ENCODE data around the gene LRP5.
"Not testable (repeated sequence)": the region's sequence is repeated elsewhere in the genome, so short reads cannot be mapped to it uniquely, and the experiment has no call there.

The LRP5 gene

GRCh38 chr11:68297494-68297811 lies 14.9 kb upstream of the LRP5 start:
- Histone ChIP-seq H3K27me3 (peaks cover 14% of the 10 kb centered on the region), H3K27ac (no peak overlapping the region), H3K4me3 (ENCODE audit: low read depth in 1 of 2, low read length in 1 of 2) (no peak overlapping the region), H3K9me3 (no peaks in the 10 kb centered on the region), H3K36me3 (no peaks in the 10 kb centered on the region), H3K4me1 (ENCODE audit: control insufficient read depth in 1 of 2, insufficient read depth in 1 of 2, low read depth in 1 of 2, low read length in 1 of 2) (peaks cover 0 to 5% of the 10 kb centered on the region in 2 experiments)
- no peak for TF ChIP-seq CTCF (IDR thresholded peaks at IDR 0.05)

GRCh38 chr11:68297812-68298658 lies 14.4 kb upstream of the LRP5 start:
- TF ChIP-seq CTCF (IDR thresholded peaks at IDR 0.05): peak; percentile 97
- H3K9me3 ChIP-seq: no peaks in the 10 kb centered on the region
- no peaks in the 10 kb centered on the region for H3K36me3 ChIP-seq
- H3K27ac ChIP-seq: no peak overlapping the region
- H3K27me3 ChIP-seq: peaks cover 14% of the 10 kb centered on the region
- H3K4me3 ChIP-seq (ENCODE audit: low read depth in 1 of 2, low read length in 1 of 2): no peak overlapping the region
- peaks cover 0 to 5% of the 10 kb centered on the region in 2 experiments for H3K4me1 ChIP-seq (ENCODE audit: control insufficient read depth in 1 of 2, insufficient read depth in 1 of 2, low read depth in 1 of 2, low read length in 1 of 2)

DNA sequence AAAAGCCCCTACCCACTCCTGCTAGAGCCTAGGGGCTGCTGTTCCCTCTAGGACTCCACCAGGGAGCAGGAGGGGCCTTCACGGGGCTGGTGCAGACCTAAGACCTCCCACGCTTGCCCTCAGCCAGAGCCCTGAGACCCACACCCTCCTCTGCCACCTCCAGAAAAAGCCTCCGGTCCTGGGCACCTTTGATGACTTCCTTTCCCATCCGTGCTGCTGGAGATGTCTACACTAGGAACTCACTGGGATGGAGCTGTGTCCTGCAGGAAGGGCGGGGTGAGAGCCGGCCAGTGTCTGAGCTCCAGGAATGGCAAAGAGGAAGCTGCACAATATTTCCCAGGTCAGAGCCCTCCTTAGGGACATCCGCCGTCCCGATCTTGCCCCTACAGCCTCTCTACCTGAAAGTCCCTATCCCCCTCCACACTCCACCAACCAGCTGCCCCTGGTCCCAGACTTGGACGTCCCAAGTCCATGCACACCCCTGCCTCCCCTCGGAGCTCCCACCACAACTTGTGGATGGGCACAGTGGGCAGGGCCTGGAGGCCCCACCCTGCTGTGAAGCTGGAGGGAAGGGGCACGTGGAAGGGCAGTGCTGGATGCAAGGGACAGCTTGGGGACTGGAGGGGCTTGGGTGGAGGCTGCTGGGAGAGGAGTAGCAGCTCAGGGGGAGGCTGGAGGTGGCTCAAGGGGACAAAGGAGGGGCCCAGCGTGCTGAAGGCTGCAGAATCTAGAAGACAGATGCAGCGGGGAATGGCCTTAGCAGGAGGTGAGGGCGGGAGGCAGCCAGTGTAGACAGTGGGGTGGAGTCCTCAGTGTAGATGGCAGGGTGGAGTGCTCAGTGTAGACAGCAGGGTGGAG lies 13.5 kb upstream of the LRP5 start:
- Histone ChIP-seq H3K9me3 (no peaks in the 10 kb centered on the region), H3K4me1 (ENCODE audit: control insufficient read depth in 1 of 2, insufficient read depth in 1 of 2, low read depth in 1 of 2, low read length in 1 of 2) (peaks cover 0 to 5% of the 10 kb centered on the region in 2 experiments)

DNA sequence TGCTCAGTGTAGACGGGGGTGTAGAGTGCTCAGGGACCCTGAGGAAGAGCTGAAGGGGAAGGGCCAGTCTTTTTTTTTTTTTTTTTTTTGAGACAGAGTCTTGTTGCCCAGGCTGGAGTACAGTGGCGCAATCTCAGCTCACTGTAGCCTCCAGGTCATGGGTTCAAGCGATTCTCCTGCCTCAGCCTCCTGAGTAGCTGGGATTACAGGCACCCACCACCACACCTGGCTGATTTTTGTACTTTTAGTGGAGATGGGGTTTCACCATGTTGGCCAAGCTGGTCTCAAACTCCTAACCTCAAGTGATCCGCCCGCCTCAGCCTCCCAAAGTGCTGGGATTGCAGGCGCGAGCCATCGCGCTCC lies 12.9 kb upstream of the LRP5 start:
- H3K9me3 ChIP-seq, H3K36me3 ChIP-seq: not testable (repeated sequence)

More for the DNA sequence above, 13.5 kb upstream of the LRP5 start:
- H3K36me3 ChIP-seq: no peaks in the 10 kb centered on the region
- peaks cover 14% of the 10 kb centered on the region for H3K27me3 ChIP-seq
- H3K27ac ChIP-seq: no peak overlapping the region
- no peak for TF ChIP-seq CTCF (IDR thresholded peaks at IDR 0.05)
- no peak overlapping the region for H3K4me3 ChIP-seq (ENCODE audit: low read depth in 1 of 2, low read length in 1 of 2)

GRCh38 chr11:68300076-68300830 lies 12.1 kb upstream of the LRP5 start:
- TF ChIP-seq CTCF (IDR thresholded peaks at IDR 0.05): no peak
- H3K27ac ChIP-seq: no peak overlapping the region
- peaks cover 14% of the 10 kb centered on the region for H3K27me3 ChIP-seq
- no peak overlapping the region for H3K4me3 ChIP-seq (ENCODE audit: low read depth in 1 of 2, low read length in 1 of 2)
- H3K4me1 ChIP-seq (ENCODE audit: control insufficient read depth in 1 of 2, insufficient read depth in 1 of 2, low read depth in 1 of 2, low read length in 1 of 2): peaks cover 0 to 5% of the 10 kb centered on the region in 2 experiments
- no peaks in the 10 kb centered on the region for H3K9me3 ChIP-seq
- H3K36me3 ChIP-seq: no peaks in the 10 kb centered on the region

More for the DNA sequence above, 12.9 kb upstream of the LRP5 start:
- not testable (repeated sequence) for H3K4me3 ChIP-seq (ENCODE audit: low read depth in 1 of 2, low read length in 1 of 2); H3K27ac ChIP-seq; H3K4me1 ChIP-seq (ENCODE audit: control insufficient read depth in 1 of 2, insufficient read depth in 1 of 2, low read depth in 1 of 2, low read length in 1 of 2)
- peaks cover 14% of the 10 kb centered on the region for H3K27me3 ChIP-seq
